ACHN (cell line): ENCODE measurements around the gene ALPG.
"Not testable (repeated sequence)": the region's sequence is repeated elsewhere in the genome, so short reads cannot be mapped to it uniquely, and the experiment has no call there.

Source experiments
- DNase-seq: peaks from one replicate; pipeline ENCODE4 v3.0.0-alpha.2; 2015
- in situ Hi-C: cut with HindIII; loops from 2 replicates; pipeline ENCODE4 v1.10.0; 2017; ENCODE audit warnings: low sequenced_read_pairs, low pct_ligation_motif_present, low pct_unique_long_range_greater_than_20kb

ALPG gene

DNA sequence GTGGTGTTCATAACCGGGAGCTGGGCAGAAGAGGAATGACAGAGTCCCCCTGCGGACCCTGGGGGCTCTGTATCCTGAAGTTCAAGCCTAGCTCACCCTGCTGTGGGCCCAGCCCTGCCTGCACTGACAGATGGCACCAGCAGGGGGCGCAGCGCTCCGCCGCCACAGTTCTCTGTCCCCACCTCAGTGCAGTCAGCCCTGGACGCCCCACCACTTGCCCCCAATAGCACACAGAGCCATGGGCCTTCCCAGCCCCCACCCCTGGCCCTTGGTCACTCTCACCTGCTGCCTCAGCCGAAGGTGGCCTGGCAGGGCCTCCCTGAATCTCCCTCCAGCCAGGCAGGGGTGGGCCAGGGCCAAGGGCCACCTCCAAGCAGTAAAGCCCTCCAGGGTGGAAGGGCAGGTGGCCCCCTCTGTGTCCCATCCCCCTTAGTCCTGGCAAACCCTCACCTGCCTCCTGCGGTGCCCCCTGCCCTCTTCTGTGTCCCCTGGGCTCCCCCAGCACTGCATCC lies 39.7 kb downstream of the ALPG start:
- in situ Hi-C loops, DNase-seq: not testable (repeated sequence)

DNA sequence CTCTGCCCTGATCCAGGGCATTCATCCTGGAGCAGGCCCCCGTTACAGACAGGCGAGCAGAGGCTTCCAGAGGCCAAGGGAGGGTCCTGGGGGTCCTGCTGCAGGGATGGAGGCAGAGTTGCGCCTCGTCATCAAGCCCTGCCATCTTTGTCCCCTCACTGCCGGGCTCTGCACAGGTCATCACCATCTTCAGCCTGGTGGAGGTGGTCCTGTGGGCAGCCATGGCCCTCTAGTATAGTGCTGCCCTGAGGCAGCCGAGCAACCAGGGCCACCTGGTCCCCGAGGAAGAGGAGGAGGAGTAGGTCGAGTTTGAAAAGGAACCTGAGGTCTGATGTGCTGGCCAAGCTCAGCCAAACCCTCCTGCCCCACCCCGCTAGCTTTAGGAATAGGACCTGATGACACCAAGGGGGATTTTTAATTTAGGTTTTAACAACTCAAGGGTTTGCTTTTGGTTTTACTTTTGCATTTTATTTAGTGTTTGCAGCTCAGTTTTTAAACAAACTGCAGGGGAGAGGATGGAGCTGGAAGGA lies 40.5 kb downstream of the ALPG start:
- in situ Hi-C loops: no loop called here
- no peak for DNase-seq

DNA sequence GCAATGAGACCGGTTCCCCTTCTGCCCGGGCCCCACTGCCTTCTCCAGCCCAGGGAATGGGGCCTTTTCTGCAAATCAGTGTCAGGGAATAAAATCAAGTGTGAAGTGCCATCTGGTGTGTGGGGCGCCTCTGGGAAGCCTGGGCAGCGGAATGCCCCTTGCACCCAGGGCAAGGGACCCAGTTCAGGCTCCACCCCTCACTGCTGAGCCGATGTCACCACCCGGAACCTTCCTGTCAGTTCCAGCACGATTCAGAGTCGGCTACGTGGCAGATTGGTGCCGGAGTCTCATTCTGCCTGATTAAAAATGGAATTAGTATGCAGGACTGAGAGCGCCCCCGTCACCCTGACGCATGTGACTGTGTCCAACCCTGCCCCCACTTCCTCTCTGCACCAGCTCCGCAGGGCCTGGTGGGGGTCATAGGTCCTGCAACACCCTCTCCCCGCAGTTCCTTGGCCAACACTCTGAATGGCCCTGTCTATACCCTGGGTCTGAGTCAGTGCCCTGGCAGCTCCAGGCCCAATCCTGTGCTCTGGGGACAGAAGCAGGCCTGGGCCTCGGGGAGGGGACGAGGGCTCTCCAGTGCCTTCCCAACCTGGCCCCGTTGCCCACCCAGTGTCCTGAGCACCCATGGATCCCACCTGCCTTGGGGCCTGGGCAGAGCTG lies 41.1 kb downstream of the ALPG start:
- in situ Hi-C loops: no loop called here
- DNase-seq: no peak

DNA sequence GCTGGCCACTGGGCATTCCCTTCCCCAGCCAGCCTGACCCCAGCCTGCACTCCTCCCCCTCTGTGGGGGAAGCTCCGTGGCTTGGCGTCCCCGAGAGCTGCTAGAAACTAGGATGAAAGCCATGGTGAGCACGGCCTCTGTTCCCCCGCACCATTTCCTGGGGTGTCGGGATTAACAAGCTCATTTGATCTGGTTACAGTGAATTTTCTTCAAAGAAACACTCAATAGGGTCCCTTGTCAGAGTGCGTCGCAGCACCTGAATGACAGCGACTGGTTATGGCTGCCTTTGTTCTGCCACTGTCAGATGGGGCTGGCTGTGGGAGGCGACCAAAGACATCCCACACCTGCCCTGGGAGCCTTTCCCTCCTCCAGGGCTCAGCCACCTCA lies 41.7 kb downstream of the ALPG start:
- in situ Hi-C loops: no loop called here

DNA sequence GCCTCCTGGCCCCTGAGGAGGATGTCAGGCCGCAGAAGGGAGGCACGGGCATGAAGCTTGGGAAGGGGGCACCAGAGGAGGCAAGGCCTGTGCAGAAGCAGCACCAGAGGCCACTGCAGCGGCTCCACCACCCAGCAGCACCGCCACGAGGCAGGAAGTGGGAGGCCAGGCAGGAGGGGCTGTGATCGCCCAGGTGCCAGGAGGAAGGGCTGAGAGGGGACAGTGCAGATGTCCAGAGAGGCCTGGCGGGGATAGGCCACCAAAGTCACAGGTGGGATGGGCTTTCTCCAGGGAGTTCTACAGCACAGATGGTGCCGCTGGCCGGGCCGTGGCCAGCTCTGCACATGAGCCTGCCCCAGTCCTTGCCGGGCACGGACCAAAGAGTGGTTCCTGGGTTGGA lies 43.3 kb downstream of the ALPG start:
- in situ Hi-C loops: no loop called here
- no peak for DNase-seq

More for the DNA sequence above, 41.7 kb downstream of the ALPG start:
- no peak for DNase-seq

DNA sequence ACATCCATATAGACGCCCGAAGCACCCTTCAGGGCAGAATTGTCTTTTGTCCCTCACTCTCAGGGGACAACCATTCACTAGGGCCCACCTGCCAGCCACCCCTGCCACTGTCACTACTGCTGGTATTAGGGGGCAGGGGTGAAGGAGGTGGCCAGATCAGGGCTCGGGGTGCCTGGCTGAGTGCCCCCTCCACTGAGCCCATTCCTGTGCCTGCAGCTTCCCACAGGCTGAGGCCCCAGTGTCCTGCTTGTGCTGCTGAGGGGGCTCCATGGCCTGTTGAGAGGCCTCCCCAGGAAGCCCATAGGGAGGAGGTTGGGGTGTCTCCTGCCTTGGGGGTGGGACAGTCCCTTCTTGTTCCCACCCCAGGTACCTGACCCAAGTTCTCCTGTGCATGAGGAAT lies 45.0 kb downstream of the ALPG start:
- DNase-seq, in situ Hi-C loops: not testable (repeated sequence)

DNA sequence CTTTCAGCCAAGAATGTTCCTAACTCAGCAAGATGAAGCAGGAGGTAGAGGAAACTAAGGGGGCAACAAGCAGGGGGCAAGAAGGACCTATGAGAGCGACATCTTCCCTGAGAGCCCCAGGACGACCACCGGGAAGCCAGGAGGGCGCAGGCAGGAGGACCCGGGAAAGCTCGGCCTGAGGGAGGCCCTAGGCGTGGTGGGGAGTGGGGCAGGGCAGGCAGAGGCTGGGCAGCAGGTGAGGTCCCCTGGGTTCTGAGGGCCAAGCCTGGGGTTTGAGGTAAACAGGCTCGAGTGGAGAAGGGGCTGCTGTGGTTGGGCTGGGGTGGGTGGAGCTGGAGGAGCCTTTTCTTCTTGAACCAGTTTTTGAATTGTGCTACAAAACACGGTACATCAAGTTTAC lies 48.0 kb downstream of the ALPG start:
- in situ Hi-C loops: no loop called here
- no peak for DNase-seq

DNA sequence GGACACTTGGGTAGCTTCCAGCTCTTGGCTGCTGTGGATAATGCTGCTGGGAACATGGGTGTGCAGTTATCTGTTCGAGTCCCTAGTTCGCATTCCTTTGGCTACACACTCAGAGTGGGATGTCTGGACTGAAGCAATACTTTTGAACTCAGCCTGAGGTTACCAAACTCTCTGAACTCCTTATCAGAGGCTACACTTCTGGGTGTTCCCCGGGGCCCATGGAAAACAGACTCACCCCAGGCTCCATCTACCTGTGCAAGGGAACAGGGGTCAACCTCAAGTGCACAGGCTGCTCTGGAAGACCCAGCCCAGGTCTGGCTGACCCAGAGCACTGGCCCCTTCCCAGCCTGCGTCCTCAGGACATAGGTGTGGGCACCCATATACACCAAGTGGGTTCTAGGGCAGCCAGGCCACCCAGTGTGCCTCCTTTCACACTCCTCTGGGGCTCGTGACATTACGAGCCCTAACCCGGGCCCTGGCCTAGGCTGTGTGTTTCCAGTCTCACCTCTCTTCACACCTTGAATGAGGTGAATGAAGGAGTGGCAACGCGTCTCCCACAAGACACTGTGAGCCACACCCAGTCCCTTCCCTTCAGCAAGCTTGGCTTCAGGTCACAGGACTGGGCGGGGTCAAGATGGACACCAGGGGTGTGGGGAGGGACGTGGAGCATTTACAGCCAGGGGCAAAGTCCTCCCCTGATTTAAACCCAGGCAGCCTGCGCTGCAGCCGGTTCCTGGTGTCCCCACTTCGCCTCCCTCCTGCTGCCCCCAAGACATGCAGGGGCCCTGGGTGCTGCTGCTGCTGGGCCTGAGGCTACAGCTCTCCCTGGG lies 49.0 kb downstream of the ALPG start, which contains the start of gene ALPI:
ALPI (plus strand) TSS at position 728 of the 830 bp plus-strand sequence; CDS start at position 775, 47 bp downstream.
- in situ Hi-C loops: no loop called here

DNA sequence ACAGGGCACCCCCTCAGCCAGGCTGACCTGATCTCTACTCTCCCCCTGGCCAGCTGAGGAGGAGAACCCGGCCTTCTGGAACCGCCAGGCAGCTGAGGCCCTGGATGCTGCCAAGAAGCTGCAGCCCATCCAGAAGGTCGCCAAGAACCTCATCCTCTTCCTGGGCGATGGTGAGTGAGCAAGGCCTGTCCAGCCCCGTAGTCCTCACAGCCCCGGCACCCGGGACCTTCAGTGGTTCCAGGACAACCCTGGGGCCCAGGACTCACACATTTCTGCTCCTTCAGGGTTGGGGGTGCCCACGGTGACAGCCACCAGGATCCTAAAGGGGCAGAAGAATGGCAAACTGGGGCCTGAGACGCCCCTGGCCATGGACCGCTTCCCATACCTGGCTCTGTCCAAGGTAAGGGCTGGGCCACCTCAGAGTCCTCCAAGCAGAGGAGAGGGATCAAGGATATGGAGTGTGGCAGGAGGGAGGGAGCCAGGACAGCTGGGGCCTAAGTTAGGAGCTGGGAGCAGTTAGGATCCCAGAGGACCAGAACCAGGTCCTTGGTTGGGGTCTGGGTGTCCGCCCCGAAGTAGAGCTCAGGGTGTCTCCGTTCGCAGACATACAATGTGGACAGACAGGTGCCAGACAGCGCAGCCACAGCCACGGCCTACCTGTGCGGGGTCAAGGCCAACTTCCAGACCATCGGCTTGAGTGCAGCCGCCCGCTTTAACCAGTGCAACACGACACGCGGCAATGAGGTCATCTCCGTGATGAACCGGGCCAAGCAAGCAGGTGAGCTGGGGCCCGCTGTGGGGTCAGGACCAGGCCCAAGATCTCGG lies 49.9 kb downstream of the ALPG start:
- DNase-seq: no peak
- in situ Hi-C loops: no loop called here

More for the DNA sequence above, 49.0 kb downstream of the ALPG start, which contains the start of gene ALPI:
- no peak for DNase-seq

DNA sequence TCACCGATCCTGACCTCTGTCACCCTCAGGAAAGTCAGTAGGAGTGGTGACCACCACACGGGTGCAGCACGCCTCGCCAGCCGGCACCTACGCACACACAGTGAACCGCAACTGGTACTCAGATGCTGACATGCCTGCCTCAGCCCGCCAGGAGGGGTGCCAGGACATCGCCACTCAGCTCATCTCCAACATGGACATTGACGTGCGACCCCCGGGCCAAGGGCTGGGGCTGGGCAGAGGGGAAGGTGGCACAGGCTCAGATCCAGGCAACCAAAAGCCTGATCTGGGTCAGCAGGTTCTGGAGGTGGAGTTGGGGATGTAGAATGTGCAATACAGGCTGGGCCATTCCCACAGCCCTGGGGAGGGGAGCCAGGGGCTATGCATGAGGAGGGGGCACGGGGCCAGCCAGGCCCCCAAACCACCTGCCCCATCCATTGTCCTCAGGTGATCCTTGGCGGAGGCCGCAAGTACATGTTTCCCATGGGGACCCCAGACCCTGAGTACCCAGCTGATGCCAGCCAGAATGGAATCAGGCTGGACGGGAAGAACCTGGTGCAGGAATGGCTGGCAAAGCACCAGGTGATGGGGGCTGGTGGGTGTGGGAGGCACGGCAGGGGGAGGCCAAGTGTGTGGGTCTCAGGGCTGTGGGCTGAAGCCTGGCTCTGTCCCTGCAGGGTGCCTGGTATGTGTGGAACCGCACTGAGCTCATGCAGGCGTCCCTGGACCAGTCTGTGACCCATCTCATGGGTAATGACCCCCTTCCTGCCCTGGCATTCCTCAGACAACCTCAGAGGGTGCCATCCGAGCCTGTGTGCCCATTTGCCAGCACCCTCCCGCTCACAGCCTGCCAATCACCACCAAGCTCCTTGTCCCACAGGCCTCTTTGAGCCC lies 50.7 kb downstream of the ALPG start:
- in situ Hi-C loops: no loop called here
- DNase-seq: no peak

DNA sequence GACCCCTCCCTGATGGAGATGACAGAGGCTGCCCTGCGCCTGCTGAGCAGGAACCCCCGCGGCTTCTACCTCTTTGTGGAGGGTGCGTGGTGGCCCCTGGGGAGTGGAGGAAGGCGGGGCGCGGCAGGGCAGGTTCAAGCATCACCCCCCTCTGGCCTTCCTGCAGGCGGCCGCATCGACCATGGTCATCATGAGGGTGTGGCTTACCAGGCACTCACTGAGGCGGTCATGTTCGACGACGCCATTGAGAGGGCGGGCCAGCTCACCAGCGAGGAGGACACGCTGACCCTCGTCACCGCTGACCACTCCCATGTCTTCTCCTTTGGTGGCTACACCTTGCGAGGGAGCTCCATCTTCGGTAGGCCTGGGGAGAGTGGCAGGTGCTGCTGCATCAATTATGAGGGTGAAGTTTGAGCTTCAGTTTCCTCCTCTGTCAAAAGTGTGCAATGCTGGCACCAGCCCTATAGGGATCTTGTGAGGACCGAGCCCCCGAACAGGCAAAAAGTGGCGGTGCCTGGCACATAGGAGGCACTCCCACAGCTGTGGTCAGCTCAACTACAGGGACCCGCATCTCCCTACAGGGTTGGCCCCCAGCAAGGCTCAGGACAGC lies 51.5 kb downstream of the ALPG start:
- no peak for DNase-seq
- in situ Hi-C loops: no loop called here

DNA sequence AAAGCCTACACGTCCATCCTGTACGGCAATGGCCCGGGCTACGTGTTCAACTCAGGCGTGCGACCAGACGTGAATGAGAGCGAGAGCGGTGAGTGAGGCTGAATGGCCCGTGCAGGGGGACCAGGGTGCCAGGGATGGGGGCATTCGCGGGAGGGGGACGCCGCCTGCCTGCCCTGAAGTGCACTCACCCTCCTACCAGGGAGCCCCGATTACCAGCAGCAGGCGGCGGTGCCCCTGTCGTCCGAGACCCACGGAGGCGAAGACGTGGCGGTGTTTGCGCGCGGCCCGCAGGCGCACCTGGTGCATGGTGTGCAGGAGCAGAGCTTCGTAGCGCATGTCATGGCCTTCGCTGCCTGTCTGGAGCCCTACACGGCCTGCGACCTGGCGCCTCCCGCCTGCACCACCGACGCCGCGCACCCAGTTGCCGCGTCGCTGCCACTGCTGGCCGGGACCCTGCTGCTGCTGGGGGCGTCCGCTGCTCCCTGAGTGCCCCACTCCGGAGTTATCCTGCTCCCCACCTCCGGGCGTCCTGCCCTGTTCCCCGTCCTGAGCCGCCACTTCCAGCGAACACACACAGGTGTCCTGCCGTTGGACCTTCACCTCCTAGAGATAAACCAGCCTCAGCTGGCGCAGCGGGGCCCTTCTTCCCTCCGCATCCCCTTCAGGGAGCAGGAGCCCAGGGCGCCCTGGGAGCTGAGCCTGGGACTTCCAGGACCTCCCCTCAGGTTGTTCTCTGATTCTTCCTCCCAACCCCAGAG lies 52.2 kb downstream of the ALPG start:
- no peak for DNase-seq
- in situ Hi-C loops: no loop called here

DNA sequence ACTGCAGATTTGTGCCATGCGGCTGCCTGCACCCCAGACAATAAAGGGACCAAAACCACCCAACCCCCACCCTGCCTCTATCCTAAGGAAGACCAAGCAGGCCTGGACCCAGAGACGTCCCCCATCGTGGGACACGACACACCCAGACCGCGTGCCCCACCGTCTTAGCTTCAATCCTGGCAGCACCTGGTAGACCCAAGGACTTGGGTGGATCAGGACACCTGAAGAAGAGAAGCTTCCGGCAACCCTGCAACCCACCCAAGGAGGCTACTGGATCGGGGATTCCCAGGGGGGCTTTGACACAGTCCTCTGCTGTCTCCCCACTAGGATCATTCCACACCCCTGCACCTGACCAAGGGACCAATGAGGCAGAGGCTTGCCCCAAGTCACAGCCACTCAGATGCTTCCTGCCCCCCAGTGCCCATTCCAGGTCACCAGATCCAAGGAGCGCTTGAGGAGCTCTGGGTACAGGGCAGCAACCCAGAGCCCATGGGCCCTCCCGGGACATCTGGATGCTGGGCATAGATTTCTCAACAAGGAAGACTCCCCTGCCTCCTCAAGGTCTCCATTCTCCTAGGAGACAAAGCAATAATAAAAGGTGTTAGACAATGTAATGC lies 52.9 kb downstream of the ALPG start:
- in situ Hi-C loops: no loop called here
- DNase-seq: no peak

DNA sequence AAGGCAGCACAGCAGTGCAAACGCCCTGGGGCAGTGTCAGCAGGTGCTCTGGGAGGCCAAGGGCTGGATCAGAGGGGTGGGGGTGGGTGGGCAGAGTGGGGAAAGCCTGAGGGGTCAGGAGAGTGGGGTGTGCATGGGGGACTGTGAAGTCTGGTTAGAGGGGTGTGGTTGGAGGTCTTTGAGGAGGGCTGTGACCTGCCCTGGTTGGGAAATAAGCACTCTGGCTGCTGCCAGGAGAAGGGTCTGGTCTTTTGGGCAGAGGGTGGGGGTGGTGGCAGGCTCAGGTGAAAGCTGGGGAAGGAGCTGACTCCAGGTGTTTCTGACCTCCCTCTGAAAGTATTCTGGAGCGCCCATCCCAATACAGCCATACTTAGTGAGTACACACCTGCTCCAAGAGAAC lies 53.5 kb downstream of the ALPG start:
- DNase-seq: no peak
- in situ Hi-C loops: no loop called here
